GM21786 (cell line): ENCODE results near the gene ISCU.
"Not testable (repeated sequence)": the region's sequence is repeated elsewhere in the genome, so short reads cannot be mapped to it uniquely, and the experiment has no call there.

ENCODE experiments used
- ATAC-seq: cut with Tn5 transposase; IDR thresholded peaks from one replicate; pipeline ENCODE4 v1.9.1; 2021; ENCODE audit not compliant: unreplicated experiment

The ISCU gene

DNA sequence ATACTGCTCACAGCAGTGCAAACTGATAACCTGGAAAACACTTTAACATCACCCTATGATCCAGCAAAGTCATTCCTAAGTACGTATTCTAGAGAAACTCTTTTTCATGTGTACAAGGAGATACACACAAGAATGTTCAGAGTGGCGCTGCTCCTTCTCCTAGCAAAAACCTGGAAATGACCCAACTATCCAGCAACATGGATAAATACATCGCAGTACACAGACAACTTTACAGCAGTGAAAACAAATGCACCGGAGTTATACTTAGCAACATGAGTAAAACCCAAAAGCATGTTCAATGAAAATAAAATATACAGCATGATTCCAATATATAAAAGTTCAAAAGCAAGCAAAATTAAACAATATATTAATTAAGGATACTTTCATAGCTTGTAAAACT is 20.1 kb upstream of the ISCU start:
- no peak for ATAC-seq

DNA sequence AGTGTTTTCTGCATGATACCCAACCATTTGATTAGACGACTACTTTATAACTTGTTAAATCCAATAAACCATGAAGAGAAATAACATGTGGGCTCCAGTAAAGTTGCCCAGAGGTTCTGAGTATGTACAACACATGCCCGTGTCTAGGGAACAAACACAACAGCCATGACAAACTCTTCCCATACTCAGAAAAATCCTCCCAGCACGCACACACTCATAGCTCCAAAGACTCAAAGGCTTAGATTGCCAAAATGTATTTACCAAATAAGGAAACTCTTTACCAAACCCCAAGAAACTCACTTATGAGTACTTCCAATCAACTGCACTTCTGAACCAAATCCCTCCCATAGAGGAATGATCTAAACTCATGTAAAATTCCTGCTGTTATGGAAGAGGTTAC is 18.7 kb upstream of the ISCU start:
- no peak for ATAC-seq

DNA sequence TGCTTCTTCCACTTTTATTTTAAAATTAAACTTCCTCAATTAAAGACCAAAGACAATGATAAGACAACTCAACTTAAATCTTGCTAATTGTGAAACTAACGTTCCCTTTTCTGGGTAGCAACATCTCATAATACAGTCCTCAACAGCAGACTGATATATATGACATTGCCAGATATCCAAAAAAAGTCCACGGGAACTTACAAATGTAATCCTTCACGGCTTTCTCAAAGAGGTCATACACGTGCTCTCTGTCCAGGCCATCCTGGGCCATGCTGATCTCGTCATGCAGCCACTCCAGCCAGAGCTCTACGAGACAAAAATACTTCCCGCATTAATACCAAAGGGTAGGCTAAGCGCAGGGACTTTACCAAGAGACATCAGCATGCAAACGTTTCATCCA is 14.7 kb upstream of the ISCU start:
- no peak for ATAC-seq

DNA sequence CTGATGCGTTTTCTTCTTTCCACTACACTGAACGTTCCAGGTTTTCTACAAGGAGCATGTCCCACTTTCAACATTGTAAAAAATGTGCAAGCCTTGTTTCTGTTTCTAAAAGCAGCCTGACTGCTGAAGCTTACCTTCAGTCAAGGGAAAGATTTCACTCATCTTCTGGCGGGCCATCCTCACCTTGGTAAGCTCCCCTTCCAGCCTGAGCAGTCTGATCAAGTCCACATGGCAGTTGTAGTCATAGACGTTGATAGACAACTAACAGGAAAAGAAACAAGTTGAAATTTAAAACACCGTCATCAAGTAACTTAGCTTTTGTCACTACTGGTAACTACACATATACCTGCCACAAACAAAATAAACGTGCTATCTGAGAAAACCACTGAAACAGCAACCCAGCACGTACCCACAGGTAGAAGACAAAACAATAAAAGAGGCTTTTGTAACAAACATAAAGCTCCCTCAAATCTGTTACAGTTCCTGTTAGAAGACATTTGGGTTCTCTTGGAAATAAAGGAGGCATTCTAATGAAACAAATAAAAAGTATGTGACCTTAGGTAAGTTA is 13.4 kb upstream of the ISCU start:
- no peak for ATAC-seq

DNA sequence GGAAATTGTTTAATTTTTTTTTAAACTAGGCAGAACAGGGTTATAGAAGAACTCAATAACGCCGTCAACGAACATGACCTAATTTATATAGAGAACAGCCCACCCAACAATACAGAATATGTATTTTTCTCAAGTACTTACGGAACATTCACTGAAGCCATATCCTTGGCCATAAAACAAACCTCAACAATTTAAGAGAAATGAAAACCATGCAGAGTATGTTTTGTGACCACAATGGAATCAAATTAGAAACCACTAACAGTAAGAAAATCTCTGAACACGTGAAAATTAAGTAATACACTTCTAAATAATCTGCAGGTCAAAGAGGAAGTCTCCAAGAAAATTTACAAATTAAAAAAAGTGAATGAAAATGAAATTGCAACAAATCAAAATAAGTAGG is 10.9 kb upstream of the ISCU start:
- no peak for ATAC-seq

DNA sequence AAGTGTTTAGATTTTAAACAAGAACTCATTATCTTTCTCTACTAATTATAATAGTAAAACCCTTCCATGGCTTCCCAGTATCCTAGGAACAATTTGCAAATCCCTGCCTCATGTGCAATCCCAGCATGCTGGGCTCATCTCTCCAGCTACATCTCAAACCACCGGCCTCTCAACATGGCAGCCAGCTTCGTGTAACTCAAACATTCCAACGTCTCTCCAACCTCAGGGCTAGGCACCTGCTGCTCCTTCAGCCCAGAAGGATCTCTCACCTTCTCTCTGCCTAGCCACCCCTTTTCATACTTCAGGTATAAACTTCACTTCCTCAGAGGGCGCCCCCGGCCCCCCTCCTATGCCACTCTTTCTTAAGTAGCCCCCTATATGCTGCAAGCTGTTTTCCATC is 8.6 kb upstream of the ISCU start:
- ATAC-seq: no peak

DNA sequence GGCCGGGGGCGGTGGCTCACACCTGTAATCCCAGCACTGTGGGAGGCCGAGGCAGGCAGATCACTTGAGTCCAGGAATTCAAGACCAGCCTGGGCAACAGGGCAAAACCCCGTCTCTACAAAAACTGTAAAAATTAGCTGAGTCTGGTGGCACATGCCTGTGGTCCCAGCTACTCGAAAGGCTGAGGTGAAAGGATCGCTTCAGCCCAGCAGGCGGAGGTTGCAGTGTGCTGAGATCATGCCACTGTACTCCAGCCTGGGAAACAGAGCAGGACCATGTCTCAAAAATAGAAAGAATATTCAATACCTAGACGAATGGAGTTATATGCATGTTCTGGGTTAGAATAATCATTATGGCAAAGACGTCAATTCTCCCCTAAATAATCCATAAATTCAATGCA is 7.0 kb upstream of the ISCU start:
- not testable (repeated sequence) for ATAC-seq

DNA sequence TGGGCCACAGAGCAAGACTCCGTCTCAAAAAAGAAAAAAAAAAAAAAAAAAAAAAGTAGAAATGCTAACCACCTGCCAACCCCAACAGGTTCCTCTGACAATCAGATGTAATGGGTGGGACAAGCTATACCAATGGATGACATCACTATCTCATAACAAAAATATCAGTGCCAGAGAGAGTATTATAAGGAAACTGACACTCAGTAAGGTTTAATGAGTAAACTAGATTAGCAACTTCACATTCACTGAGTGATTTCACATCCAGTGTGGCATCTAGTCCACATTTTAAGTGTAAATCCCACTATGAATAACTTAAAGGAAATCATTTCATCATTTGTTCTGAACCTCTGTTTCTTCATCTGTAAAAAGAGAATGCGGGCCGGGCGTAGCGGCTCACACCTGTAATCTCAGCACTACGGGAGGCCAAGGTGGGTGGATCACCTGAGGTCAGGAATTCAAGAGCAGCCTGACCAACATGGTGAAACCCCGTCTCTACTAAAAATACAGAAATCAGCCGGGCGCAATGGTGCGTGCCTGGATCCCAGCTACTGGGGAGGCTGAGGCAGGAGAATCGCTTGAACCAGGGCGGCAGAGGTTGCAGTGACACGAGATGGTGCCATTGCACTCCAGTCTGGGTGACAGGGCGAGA is 3.3 kb upstream of the ISCU start:
- ATAC-seq: no peak

DNA sequence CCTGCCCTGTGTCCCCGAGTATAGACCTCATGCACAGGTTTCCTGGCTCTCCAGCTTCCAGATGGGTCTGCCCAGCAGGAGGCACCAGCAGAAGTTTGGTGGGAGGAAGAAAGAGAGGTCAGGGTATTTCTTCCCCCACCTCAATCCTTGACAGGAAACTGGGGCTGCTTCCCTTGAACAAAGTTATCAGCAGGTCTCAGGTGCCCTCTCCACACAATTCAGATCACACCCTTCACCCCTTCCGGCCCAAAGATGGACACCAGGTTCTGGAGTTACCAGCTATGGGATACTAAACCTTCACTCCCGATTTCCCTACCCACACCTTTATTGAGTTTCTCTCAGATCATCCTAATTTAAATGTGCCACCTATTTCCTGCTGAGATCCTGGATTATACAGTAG is 2.6 kb upstream of the ISCU start:
- ATAC-seq: no peak

DNA sequence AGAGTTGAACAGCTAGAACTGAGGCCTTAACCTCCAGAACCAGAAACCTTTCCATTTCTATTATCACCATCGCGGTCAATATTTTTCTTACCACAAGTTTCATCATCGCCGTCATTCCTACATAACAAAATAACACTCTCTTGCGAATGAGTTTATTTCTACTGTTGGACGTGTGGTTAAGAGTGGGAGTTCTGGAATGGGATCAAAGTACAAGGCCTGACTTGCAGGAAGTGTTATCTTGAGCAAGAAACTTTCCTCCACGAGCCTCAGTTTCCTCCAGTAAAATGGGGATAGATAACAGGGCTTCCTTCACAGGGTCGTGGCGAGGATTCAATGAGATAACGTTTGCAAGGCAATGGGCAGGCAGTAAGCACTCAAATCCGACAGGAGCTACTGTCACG is 2.1 kb upstream of the ISCU start:
- ATAC-seq: no peak

DNA sequence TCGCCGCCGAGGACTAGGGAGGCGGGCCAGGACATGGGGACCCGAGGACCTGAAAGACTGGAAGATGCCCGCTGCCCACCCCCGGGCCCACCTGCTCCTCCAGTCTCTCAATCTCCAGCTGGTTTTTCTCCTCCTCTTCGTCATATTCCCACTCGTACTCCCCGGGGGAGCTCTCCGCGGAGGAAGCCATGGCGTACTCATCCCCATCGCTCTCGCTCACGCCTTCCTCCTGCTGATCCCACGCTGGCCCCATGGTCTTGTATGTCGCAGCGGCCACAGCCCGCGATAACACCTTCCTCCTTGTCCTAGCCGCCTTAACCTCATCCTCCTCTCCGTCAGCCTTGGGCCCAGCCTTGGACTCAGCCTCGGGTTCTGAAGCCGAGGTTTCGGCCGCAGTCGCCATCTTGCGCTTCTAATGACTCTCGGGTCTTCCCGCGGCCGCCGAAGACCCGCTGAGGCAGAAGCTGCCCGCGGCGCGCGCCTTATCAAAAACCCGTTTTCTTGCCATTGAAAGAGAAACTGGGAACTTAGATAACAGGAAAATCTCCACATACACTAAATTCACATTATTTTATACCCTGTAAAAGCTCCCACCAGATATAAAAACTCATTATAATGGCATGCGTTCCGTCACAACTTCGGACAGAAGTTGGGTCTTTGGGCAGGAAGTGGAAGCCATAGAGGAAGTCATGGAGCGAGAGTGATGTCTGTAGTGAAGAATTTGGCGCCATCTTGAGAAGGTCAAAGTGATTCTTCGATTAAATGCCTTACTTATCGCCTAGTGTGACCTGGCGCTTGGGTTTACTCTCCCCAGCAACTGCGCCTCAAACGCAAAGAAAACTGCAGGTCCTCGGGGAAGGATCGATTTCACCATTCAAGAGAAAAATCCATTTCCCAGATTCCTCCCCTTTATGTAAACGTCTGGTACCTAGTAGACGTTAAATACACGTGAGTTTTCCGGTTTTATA is 1.4 kb upstream of the ISCU start, which contains the start of gene SART3:
TSS of gene SART3 (minus strand) at position 422 of the 968 bp plus-strand sequence. CDS start at position 403, 19 bp downstream.
- peak; percentile 36 for ATAC-seq

DNA sequence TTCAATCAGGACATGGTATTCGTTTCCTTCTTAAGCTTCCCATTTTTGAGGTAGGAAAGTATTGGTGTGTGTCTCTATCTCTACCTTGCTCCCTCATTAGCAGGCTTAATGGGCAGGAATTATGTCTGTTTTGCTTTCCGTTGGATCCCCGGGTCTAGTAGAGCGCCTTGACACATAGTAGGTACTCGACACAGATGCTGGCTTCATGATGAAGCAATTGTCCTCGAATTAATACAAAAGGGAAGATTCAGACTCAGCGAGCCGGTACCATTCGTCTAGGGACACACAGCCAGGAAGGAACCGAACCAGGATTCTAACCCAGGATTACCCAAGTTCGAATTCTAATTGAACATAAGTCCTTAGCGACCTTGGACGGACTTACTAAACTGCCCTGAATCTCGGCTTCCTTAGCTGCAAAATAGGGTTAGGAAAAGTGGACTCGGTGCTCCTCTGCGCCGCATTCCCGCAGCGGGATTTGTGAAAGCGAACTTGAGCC is 496 bp upstream of the ISCU start:
- ATAC-seq: no peak

DNA sequence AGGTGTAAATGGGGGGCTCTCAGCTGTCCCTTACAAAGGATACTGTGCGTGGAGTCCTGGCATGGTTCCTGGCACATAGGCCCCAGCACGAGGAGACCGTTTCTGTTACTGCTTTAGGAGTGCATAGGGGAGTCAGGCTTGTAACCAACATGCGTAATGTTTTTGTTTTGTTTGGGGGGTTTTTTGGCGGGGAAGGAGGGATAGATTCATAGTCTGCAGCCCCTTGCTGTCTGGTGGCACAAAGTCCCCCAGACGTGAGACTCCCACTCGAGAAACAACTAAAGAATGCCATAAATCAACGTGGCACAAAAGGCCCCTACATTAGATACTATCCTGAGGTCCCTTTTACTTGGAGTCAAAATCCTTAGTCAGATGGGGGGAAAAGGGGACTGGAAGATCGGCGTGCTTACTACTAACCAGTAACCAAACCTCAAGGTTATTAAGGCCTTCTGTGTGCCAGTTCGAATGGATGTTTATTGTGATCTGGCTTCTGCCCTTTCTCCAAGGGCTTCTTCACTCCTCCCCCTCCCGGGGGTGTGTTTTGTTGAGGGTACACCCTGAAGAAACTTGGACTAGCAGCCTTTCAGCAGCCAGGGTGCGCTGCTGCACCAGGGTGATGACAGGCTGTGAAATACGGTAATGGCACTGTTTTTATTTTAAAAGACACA is 874 bp downstream of the ISCU start:
- no peak for ATAC-seq

DNA sequence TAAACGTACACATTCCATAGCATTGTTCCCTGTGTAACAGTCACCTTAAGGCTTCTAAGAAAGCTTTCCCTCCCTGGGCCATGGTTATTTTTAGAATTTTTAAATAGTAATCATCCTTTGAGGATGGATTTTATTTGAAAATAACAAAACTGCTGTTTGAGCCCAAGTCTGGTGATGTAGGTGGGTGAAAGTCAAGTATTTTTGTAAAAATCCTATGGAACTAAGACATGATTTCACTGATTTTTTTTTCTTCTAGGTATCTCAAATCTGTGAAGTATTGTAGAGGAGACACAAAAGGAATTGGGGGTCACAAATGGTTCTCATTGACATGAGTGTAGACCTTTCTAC is 1.4 kb downstream of the ISCU start:
- no peak for ATAC-seq

DNA sequence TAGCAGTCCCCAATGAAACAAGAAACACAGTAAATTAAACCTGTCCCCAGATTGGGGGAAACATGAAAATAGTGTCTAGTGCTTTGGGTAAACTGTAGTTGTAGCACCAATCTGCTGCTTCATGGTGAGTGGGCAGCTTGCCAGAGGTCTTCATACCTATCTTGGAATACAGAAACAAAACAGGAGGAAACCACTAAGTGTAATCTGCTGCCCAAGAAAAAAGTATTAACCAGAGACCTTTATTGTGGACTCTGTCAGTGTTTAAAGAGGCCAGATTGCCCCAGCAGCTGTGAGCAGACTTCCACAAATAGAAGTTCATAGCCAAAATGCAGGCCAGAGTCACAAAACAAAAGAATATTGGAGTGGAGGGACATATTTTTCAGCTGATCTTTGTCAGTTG is 2.3 kb downstream of the ISCU start:
- no peak for ATAC-seq

DNA sequence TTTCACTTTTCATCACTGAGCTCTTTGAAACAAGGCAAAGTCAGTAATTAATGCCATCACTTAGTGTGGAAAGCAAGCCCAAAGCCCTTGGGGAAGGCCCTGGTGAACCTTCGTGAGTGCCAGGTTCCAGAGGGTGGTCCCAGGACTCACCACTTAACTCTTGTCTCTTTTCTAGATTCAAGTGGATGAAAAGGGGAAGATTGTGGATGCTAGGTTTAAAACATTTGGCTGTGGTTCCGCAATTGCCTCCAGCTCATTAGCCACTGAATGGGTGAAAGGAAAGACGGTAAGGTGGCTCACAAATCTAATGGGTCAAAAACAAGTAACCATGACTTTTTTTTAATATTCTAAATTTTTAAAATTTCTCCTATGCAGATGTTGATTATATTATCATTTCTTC is 2.8 kb downstream of the ISCU start:
- no peak for ATAC-seq

DNA sequence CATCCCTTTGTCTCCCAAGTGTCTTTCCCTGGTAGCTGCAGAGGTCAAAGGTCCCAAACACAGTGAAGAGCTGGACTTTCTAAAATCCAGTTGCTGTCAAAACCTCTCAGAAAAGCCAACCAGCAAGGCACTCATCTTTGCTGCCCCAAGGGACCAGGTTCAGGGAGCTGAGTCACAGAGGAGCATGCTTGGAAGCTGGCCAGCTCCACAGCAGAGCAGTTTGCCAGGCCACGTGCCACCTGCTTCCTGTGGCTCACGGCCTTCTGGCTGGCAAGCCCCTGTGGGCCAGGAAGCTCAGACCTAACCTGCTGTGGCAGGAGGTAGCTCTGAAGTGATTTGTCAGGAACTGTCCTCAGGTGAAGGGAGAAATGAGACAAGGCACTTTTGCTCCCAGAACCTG is 3.6 kb downstream of the ISCU start:
- ATAC-seq: no peak

DNA sequence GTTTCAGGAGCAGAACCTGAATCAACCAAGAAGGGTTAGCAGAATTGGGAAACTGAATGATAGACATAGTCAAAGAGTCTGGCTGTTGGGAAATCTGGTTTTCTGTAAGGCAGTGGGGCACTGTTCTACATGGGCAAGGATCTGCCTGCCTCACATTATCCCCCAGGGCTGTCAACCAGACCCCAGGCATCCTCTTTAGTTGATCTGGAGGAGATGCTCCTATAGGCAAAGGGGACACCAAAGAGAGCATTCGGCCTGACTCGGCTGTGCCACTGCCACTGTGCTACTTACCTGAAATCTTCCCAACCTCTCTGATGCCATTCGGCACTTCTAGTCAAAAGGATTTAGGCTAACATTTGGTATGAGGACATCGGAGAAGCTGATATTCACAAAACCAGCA is 4.1 kb downstream of the ISCU start:
- no peak for ATAC-seq

DNA sequence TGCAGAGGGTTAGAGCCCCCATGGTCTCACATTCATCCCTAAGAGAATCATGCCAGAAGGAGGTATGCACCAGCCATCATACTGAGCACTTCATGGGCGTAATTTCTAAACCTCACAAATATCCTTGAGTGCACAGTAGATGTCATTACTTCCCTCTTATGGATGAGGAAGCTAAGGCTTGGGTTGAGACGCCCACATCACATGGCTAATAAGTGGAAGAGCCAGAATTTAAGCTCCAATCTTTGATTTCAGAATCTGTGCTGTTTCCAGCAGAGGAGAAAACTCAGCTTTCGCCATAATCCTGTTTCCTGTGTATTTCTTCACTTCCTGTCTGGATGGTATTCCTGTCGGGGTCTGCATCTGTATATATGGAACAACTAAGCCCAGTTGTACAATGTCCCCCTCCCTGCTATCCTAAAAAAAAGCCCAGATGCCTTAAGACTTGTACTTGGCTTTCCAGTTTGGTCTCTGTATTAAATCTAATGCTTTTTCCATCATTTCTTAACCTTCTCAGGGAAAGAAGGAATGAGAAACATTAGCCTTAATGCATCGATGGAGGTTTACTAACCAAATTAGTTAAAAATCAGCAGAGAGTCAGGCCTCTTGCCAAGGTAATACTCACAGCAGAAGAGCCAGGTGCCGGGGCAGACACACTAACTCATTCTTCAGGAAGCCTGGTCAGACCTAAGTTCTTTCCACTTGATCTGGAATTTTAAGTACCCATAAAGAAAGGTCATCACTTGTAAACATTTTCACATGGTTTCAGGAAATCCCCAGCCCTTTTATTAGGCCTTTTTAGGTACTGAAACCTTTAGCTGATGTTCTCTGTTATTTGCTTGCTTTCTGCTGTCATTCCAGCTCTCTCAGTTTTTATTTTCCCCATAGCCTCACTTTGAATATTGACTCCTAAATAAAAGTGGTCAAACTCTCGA is 5.3 kb downstream of the ISCU start:
- ATAC-seq: no peak
